H1 (cell line): ENCODE data around the gene UBE2L6. TPM values are rescaled to one million over a fixed set of nuclear protein-coding genes. Genes with fewer than 3 reads are reported as not detected.
A peak's percentile ranks its signal among the peaks of the same experiment; 100 is the strongest.

Experiments
- CTCF ChIA-PET: fragments of 300-600 bp; sonication (Branson Sonifier 250); formaldehyde crosslinking; loops from one replicate; lab custom pipeline; 2021; ENCODE audit not compliant: partially characterized antibody; lab: Charles Lee
- POLR2A ChIA-PET: fragments of 300-600 bp; sonication (Branson Sonifier 250); formaldehyde crosslinking; loops from one replicate; lab custom pipeline; 2021; ENCODE audit warnings: inconsistent platforms; ENCODE audit not compliant: partially characterized antibody; lab: Charles Lee
- DNase-seq, 2 experiments: peaks; one replicate each; pipeline versions ENCODE4 v3.0.0 to v3.0.0-alpha.2; 2010 to 2022; ENCODE audit warnings: low spot score in 2 of 2, low read depth in 1 of 2, mixed read lengths in 1 of 2
- FAIRE-seq: peaks from 2 replicates; lab custom pipeline; 2011; peaks lifted over from hg19 to GRCh38; lab: Jason Lieb, UNC
- H2AFZ ChIP-seq: 2 replicates; pipeline ENCODE4 v1.8.1; 2012; ENCODE audit warnings: low read length, inconsistent platforms
- H2AK5ac ChIP-seq: 2 replicates; pipeline ENCODE4 v1.6.1; 2013; ENCODE audit warnings: low read depth, low read length
- H2BK120ac ChIP-seq: replicated peaks from 2 replicates; pipeline ENCODE3; 2013; ENCODE audit warnings: low read depth, low read length, inconsistent platforms
- H2BK12ac ChIP-seq: 2 replicates; pipeline ENCODE4 v1.6.1; 2013; ENCODE audit warnings: low read depth, low read length
- H2BK15ac ChIP-seq: 2 replicates; pipeline ENCODE4 v1.6.1; 2013; ENCODE audit warnings: low read length
- H2BK20ac ChIP-seq: 2 replicates; pipeline ENCODE4 v1.6.1; 2013; ENCODE audit warnings: low read length
- H2BK5ac ChIP-seq: 2 replicates; pipeline ENCODE4 v1.6.1; 2013; ENCODE audit warnings: low read depth, low read length
- H3K14ac ChIP-seq: 2 replicates; pipeline ENCODE4 v1.6.1; 2013; ENCODE audit warnings: inconsistent platforms; ENCODE audit not compliant: insufficient read length
- H3K18ac ChIP-seq: 2 replicates; pipeline ENCODE4 v1.6.1; 2013; ENCODE audit warnings: low read length; ENCODE audit errors: extremely low read depth
- H3K23ac ChIP-seq: 2 replicates; pipeline ENCODE4 v1.6.1; 2013; ENCODE audit warnings: inconsistent platforms; ENCODE audit not compliant: insufficient read length
- H3K23me2 ChIP-seq: 2 replicates; pipeline ENCODE4 v1.6.1; 2013; ENCODE audit warnings: low read depth, low read length
- H3K27ac ChIP-seq: 2 replicates; pipeline ENCODE4 v1.6.1; 2011; ENCODE audit warnings: low read depth, low read length, inconsistent platforms
- H3K27me3 ChIP-seq, 4 experiments: replicated peaks in 1 of 4; 1 replicate in 1 of 4; 2 replicates in 3 of 4; pipeline versions ENCODE4 v1.6.1 to v1.8.1; 2011 to 2013; ENCODE audit warnings: low read length in 3 of 4, mild to moderate bottlenecking in 3 of 4, inconsistent platforms in 2 of 4, mixed read lengths in 2 of 4, moderate library complexity in 1 of 4; ENCODE audit not compliant: control insufficient read depth in 3 of 4, insufficient read depth in 3 of 4; ENCODE audit errors: extremely low read depth in 1 of 4
- H3K36me3 ChIP-seq, 4 experiments: 2 replicates each; pipeline versions ENCODE4 v1.6.1 to v1.8.1; 2011 to 2013; ENCODE audit warnings: mild to moderate bottlenecking in 4 of 4, low read length in 3 of 4, moderate library complexity in 2 of 4, control low read depth in 1 of 4, inconsistent platforms in 1 of 4; ENCODE audit not compliant: insufficient read depth in 4 of 4, control insufficient read depth in 2 of 4
- H3K4ac ChIP-seq: replicated peaks from 2 replicates; pipeline ENCODE3; 2013; ENCODE audit warnings: low read length, low read depth, mixed read lengths, inconsistent platforms; ENCODE audit not compliant: insufficient read length
- H3K4me1 ChIP-seq, 4 experiments: replicated peaks in 1 of 4; 1 replicate in 1 of 4; 2 replicates in 3 of 4; pipeline versions ENCODE4 v1.6.1 to v1.8.1; 2011 to 2013; ENCODE audit warnings: low read length in 3 of 4, inconsistent platforms in 2 of 4, mixed read lengths in 1 of 4; ENCODE audit not compliant: insufficient read depth in 4 of 4, control insufficient read depth in 3 of 4
- H3K4me2 ChIP-seq, 2 experiments: 2 replicates each; pipeline versions ENCODE4 v1.6.1 to v1.8.1; 2011 to 2013; ENCODE audit warnings: low read depth in 2 of 2, low read length in 2 of 2, control low read depth in 1 of 2, inconsistent platforms in 1 of 2, mild to moderate bottlenecking in 1 of 2; ENCODE audit not compliant: insufficient read depth in 1 of 2
- H3K4me3 ChIP-seq, 4 experiments: fragments of 200-600, 300-600 bp in 1 of 4; sonication (generic), shearing (Covaris generic), sonication (Bioruptor Twin) in 1 of 4; 2 replicates each; pipeline versions ENCODE4 v1.5.1 to v1.8.1; 2011 to 2016; ENCODE audit warnings: low read length in 4 of 4, low read depth in 3 of 4, control low read depth in 2 of 4, inconsistent platforms in 2 of 4, mild to moderate bottlenecking in 2 of 4, mixed read lengths in 1 of 4, moderate library complexity in 1 of 4; ENCODE audit not compliant: insufficient read depth in 2 of 4; ENCODE audit errors: extremely low read depth in 1 of 4
- H3K56ac ChIP-seq: replicated peaks from 2 replicates; pipeline ENCODE3; 2013; ENCODE audit warnings: low read depth, mild to moderate bottlenecking, mixed read lengths, low read length, inconsistent platforms; ENCODE audit not compliant: insufficient read length
- H3K79me1 ChIP-seq: 2 replicates; pipeline ENCODE4 v1.6.1; 2013; ENCODE audit warnings: low read depth, low read length, control low read depth
- H3K79me2 ChIP-seq, 2 experiments: 2 replicates each; pipeline versions ENCODE4 v1.6.1 to v1.8.1; 2012 to 2013; ENCODE audit warnings: low read length in 2 of 2, mild to moderate bottlenecking in 2 of 2, inconsistent platforms in 1 of 2; ENCODE audit not compliant: insufficient read depth in 2 of 2, control insufficient read depth in 1 of 2
- H3K9ac ChIP-seq, 4 experiments: replicated peaks in 1 of 4; 1 replicate in 1 of 4; 2 replicates in 3 of 4; pipeline versions ENCODE4 v1.6.1 to v1.8.1; 2011 to 2013; ENCODE audit warnings: low read depth in 3 of 4, low read length in 3 of 4, control low read depth in 2 of 4, mild to moderate bottlenecking in 2 of 4, moderate library complexity in 2 of 4, inconsistent platforms in 1 of 4; ENCODE audit errors: extremely low read depth in 1 of 4
- H3K9me3 ChIP-seq, 2 experiments: 2 replicates each; pipeline versions ENCODE4 v1.6.1 to v1.8.1; 2012 to 2013; ENCODE audit warnings: mild to moderate bottlenecking in 2 of 2, moderate library complexity in 2 of 2, control low read depth in 1 of 2, inconsistent platforms in 1 of 2, low read depth in 1 of 2, low read length in 1 of 2, mixed read lengths in 1 of 2; ENCODE audit not compliant: insufficient read depth in 2 of 2
- H4K20me1 ChIP-seq, 2 experiments: replicated peaks in 1 of 2; 2 replicates each; pipeline versions ENCODE3 to v1.8.1; 2011 to 2013; ENCODE audit warnings: inconsistent platforms in 2 of 2, low read length in 2 of 2, mild to moderate bottlenecking in 1 of 2; ENCODE audit not compliant: insufficient read depth in 2 of 2, control insufficient read depth in 1 of 2
- H4K5ac ChIP-seq: 2 replicates; pipeline ENCODE4 v1.6.1; 2013; ENCODE audit warnings: low read length, low read depth, mixed read lengths, inconsistent platforms; ENCODE audit not compliant: insufficient read length
- H4K8ac ChIP-seq: 2 replicates; pipeline ENCODE4 v1.8.0; 2013; ENCODE audit warnings: mild to moderate bottlenecking, moderate library complexity, low read length, inconsistent platforms; ENCODE audit not compliant: insufficient read depth; ENCODE audit errors: extremely low read depth
- H4K91ac ChIP-seq: replicated peaks from 2 replicates; pipeline ENCODE3; 2013; ENCODE audit warnings: low read length, mixed read lengths, inconsistent platforms; ENCODE audit not compliant: insufficient read length
- BRCA1 ChIP-seq: IDR thresholded peaks from 2 replicates; pipeline ENCODE4 v1.6.1; 2012; ENCODE audit warnings: low read depth, low read length, improper control_type of control experiment
- HDAC6 ChIP-seq: IDR thresholded peaks from one replicate; pipeline ENCODE4 v1.7.1; 2012; ENCODE audit warnings: low read depth, mild to moderate bottlenecking, inconsistent platforms, low read length, moderate library complexity
- KDM5A ChIP-seq: fragments of 200-600 bp; IDR thresholded peaks from 2 replicates; pipeline ENCODE4 v1.7.1; 2012; ENCODE audit warnings: mild to moderate bottlenecking, low read length, inconsistent platforms, mixed read lengths
- PHF8 ChIP-seq: fragments of 200-600 bp; sonication (generic); conservative IDR thresholded peaks from 2 replicates; pipeline ENCODE4 v1.7.1; 2012; ENCODE audit warnings: low read depth, mild to moderate bottlenecking, inconsistent platforms, low read length, moderate library complexity
- SAP30 ChIP-seq: fragments of 300-600 bp; sonication (generic); IDR thresholded peaks from 2 replicates; pipeline ENCODE4 v1.7.1; 2012; ENCODE audit warnings: low read length, moderate library complexity, mild to moderate bottlenecking, inconsistent platforms; ENCODE audit not compliant: insufficient read depth, insufficient replicate concordance
- SP4 ChIP-seq: IDR thresholded peaks from 2 replicates; pipeline ENCODE4 v1.6.1; 2012; ENCODE audit warnings: low read length, inconsistent platforms
- WGBS, 2 experiments: shearing (Covaris generic) in 1 of 2; methylation state at CpG; one replicate each; pipeline versions ENCODE4 v1.1.6 to v1.1.7; 2013 to 2015; ENCODE audit warnings: low lambda C conversion rate in 2 of 2, mixed read lengths in 2 of 2, inconsistent platforms in 1 of 2, low coverage in 1 of 2, missing lambda C conversion rate in 1 of 2; ENCODE audit not compliant: insufficient replicate concordance in 2 of 2, insufficient coverage in 1 of 2, insufficient read length in 1 of 2; ENCODE audit errors: extremely low coverage in 1 of 2, missing lambda C conversion rate in 1 of 2; 5-methylcytosine and 5-hydroxymethylcytosine counted together
- polyA plus RNA-seq, 7 experiments: library from polyadenylated mRNA; depleted of rRNA in 3 of 7; stranded (reverse) in 5 of 7; unstranded in 2 of 7; fragments of >200 nt in 5 of 7; fragments of 200-250 nt in 2 of 7; gene quantifications; 1 replicate in 5 of 7; 2 replicates in 1 of 7; 4 replicates in 1 of 7; pipeline versions ENCODE4 v1.2.1 to v1.2.3, GENCODE V29; 2011 to 2013; ENCODE audit warnings: missing spikeins in 2 of 7, mixed read lengths in 2 of 7
- total RNA-seq: library from RNA; stranded (reverse); fragmentation: NEBNext Ultra II Directional; extraction: Animal tissue kit (Norgen Biotek cat#: 25700); gene quantifications from 2 replicates; pipeline ENCODE4 v1.2.1, GENCODE V29; 2021
- TF ChIP-seq, protein P1 (sequence below): IDR thresholded peaks from 2 replicates; pipeline ENCODE4 v1.6.1; 2011; ENCODE audit warnings: low read length, improper control_type of control experiment
- TF ChIP-seq, protein P2 (sequence below): IDR thresholded peaks from 2 replicates; pipeline ENCODE4 v1.6.1; 2012; ENCODE audit warnings: low read length, inconsistent platforms

Gene UBE2L6
- total and polyA plus RNA-seq, 2 of the 8 experiments (the other 6 are each of a cell fraction or from before 2014, with no cell fraction given), result 67.8 to 89.2 TPM

DNA sequence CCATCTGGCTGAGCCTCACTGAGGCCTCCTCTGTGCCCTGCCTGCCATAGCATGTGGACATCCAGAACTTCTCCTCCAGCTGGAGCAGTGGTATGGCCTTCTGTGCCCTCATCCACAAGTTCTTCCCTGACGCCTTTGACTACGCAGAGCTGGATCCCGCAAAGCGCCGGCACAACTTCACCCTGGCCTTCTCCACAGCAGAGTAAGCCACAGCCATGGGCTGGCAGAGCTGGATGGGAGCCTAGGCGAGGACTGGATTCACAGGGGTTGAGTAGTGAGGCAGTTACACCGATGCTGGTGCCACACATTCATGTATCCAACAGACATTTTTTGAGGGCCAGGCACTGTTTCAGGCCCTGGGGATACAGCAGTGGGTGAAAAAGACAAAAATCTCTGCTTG lies 21.0 kb downstream of the UBE2L6 start:
- FAIRE-seq (no peak), DNase-seq (no peak)
- Histone ChIP-seq H3K23me2 (no peaks in the 10 kb centered on the region; the same call in 1 of the 2 replicates), H3K79me2 (no peaks in the 10 kb centered on the region), H2BK20ac (no peak overlapping the region), H3K36me3 (peaks cover 2 to 19% (median 6%) of the 10 kb centered on the region in 4 experiments; a peak in 5 of 8 replicates), H4K8ac (no peak overlapping the region), H3K14ac (no peak overlapping the region), H2BK12ac (no peak overlapping the region), H4K91ac (no peak overlapping the region), H2AFZ (no peak overlapping the region), H3K27me3 (no peaks in the 10 kb centered on the region; a peak in 2 of 7 replicates), H3K23ac (no peak overlapping the region), H3K9ac (no peak overlapping the region), H4K5ac (no peak overlapping the region), H2BK120ac (no peak overlapping the region), H3K56ac (no peak overlapping the region), H3K18ac (no peak overlapping the region), H3K4me2 (no peak overlapping the region), H3K9me3 (no peaks in the 10 kb centered on the region), H2BK5ac (no peak overlapping the region), H2BK15ac (0 out of 2 replicates have a peak overlapping the region, but pooled peaks have one; percentile 40), H3K79me1 (no peaks in the 10 kb centered on the region), H3K4me1 (peaks cover 0 to 15% (median 11%) of the 10 kb centered on the region in 4 experiments; a peak in 6 of 7 replicates), H2AK5ac (no peak overlapping the region), H3K4me3 (no peak overlapping the region), H4K20me1 (peaks cover 0 to 1% of the 10 kb centered on the region in 2 experiments), H3K27ac (no peak overlapping the region), H3K4ac (no peak overlapping the region)
- TF ChIP-seq BRCA1 (no peak), KDM5A (no peak), PHF8 (no peak), SAP30 (no peak), HDAC6 (no peak), SP4 (no peak)
- TF ChIP-seq, protein P1, sequence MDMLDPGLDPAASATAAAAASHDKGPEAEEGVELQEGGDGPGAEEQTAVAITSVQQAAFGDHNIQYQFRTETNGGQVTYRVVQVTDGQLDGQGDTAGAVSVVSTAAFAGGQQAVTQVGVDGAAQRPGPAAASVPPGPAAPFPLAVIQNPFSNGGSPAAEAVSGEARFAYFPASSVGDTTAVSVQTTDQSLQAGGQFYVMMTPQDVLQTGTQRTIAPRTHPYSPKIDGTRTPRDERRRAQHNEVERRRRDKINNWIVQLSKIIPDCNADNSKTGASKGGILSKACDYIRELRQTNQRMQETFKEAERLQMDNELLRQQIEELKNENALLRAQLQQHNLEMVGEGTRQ, result no peak
- TF ChIP-seq, protein P2, sequence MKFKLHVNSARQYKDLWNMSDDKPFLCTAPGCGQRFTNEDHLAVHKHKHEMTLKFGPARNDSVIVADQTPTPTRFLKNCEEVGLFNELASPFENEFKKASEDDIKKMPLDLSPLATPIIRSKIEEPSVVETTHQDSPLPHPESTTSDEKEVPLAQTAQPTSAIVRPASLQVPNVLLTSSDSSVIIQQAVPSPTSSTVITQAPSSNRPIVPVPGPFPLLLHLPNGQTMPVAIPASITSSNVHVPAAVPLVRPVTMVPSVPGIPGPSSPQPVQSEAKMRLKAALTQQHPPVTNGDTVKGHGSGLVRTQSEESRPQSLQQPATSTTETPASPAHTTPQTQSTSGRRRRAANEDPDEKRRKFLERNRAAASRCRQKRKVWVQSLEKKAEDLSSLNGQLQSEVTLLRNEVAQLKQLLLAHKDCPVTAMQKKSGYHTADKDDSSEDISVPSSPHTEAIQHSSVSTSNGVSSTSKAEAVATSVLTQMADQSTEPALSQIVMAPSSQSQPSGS, result no peak
- whole genome bisulfite sequencing, 2 experiments, result 89% methylated on average over 5 of the region's 7 CpGs; no CpG with 5 or more reads in 1 of the 2 experiments
- POLR2A ChIA-PET, result interaction anchor here (0.6 to 7.2 kb wide), 6 partner anchors 19 to 102 kb away, joined by 3 to 47 read pairs (median 6); no protein-coding TSS in a partner anchor
- CTCF ChIA-PET, result interaction anchor here (0.8 to 5.5 kb wide), 9 partner anchors 11 to 207 kb away, joined by 3 to 34 read pairs (median 12); no protein-coding TSS in a partner anchor
